ENCODE data around the gene VAV2.

The VAV2 gene

GRCh38 chr9:133717113-133718031 lies 274.8 kb downstream of the VAV2 start:
- TF ChIP-seq ZBTB7A (IDR thresholded peaks at IDR 0.05; ENCODE audit: low read depth) (no peak), TCF12 (IDR thresholded peaks at IDR 0.05; ENCODE audit: low read depth) (no peak), CEBPB (IDR thresholded peaks at IDR 0.05) (no peak), NFIC (IDR thresholded peaks at IDR 0.05) (no peak), EP300 (IDR thresholded peaks at IDR 0.05; ENCODE audit: borderline replicate concordance) (no peak), TEAD4 (IDR thresholded peaks at IDR 0.05) (no peak), TAF1 (IDR thresholded peaks at IDR 0.05; ENCODE audit: low read depth) (no peak), FOXM1 (IDR thresholded peaks at IDR 0.05; ENCODE audit: borderline replicate concordance, low read depth) (no peak), YY1 (IDR thresholded peaks at IDR 0.05; ENCODE audit: low read depth) (no peak), MAX (IDR thresholded peaks at IDR 0.05) (no peak), RAD21 (IDR thresholded peaks at IDR 0.05; ENCODE audit: low read depth) (no peak), REST (IDR thresholded peaks at IDR 0.05; ENCODE audit: low read depth) (no peak), CREB1 (IDR thresholded peaks at IDR 0.05; ENCODE audit: low read depth) (no peak), USF1 (IDR thresholded peaks at IDR 0.05) (no peak), EGR1 (IDR thresholded peaks at IDR 0.05) (no peak)

GRCh38 chr9:133716564-133717112 lies 275.5 kb downstream of the VAV2 start:
- TF ChIP-seq FOXM1 (IDR thresholded peaks at IDR 0.05; ENCODE audit: borderline replicate concordance, low read depth) = no peak

- TF ChIP-seq TCF12 (IDR thresholded peaks at IDR 0.05; ENCODE audit: low read depth) = no peak
- TF ChIP-seq RAD21 (IDR thresholded peaks at IDR 0.05; ENCODE audit: low read depth) = peak; percentile 42
Measured at GRCh38 chr9:133715866-133716563, 276.1 kb downstream of the VAV2 start.

- TF ChIP-seq ZBTB7A (IDR thresholded peaks at IDR 0.05; ENCODE audit: low read depth) (no peak), MAX (IDR thresholded peaks at IDR 0.05) (no peak), YY1 (IDR thresholded peaks at IDR 0.05; ENCODE audit: low read depth) (no peak), TEAD4 (IDR thresholded peaks at IDR 0.05) (no peak), FOXM1 (IDR thresholded peaks at IDR 0.05; ENCODE audit: borderline replicate concordance, low read depth) (no peak), CEBPB (IDR thresholded peaks at IDR 0.05) (no peak), TAF1 (IDR thresholded peaks at IDR 0.05; ENCODE audit: low read depth) (no peak), CREB1 (IDR thresholded peaks at IDR 0.05; ENCODE audit: low read depth) (no peak)
Measured at GRCh38 chr9:133715295-133715865, 276.7 kb downstream of the VAV2 start.

GRCh38 chr9:133714606-133715294 lies 277.4 kb downstream of the VAV2 start:
- TF ChIP-seq CREB1 (IDR thresholded peaks at IDR 0.05; ENCODE audit: low read depth) = no peak
- no peak for TF ChIP-seq EP300 (IDR thresholded peaks at IDR 0.05; ENCODE audit: borderline replicate concordance)
- TF ChIP-seq USF1 (IDR thresholded peaks at IDR 0.05) = no peak
- no peak for TF ChIP-seq TAF1 (IDR thresholded peaks at IDR 0.05; ENCODE audit: low read depth)
- no peak for TF ChIP-seq FOXM1 (IDR thresholded peaks at IDR 0.05; ENCODE audit: borderline replicate concordance, low read depth)
- TF ChIP-seq REST (IDR thresholded peaks at IDR 0.05; ENCODE audit: low read depth) = no peak
- TF ChIP-seq ZBTB7A (IDR thresholded peaks at IDR 0.05; ENCODE audit: low read depth) = no peak
- TF ChIP-seq TCF12 (IDR thresholded peaks at IDR 0.05; ENCODE audit: low read depth) = no peak
- no peak for TF ChIP-seq TEAD4 (IDR thresholded peaks at IDR 0.05)
- no peak for TF ChIP-seq NFIC (IDR thresholded peaks at IDR 0.05)
